COLO829 (cell line): ENCODE data around the gene SYNGR2.

ENCODE experiments used
- DNase-seq: peaks from one replicate; pipeline ENCODE4 v3.0.0; 2012; ENCODE audit warnings: low spot score

Gene SYNGR2

GRCh38 chr17:78143214-78144146 is 24.9 kb upstream of the SYNGR2 start:
- DNase-seq, result no peak

- no peak for DNase-seq
Observed at GRCh38 chr17:78144147-78144719, 24.1 kb upstream of the SYNGR2 start.

DNA sequence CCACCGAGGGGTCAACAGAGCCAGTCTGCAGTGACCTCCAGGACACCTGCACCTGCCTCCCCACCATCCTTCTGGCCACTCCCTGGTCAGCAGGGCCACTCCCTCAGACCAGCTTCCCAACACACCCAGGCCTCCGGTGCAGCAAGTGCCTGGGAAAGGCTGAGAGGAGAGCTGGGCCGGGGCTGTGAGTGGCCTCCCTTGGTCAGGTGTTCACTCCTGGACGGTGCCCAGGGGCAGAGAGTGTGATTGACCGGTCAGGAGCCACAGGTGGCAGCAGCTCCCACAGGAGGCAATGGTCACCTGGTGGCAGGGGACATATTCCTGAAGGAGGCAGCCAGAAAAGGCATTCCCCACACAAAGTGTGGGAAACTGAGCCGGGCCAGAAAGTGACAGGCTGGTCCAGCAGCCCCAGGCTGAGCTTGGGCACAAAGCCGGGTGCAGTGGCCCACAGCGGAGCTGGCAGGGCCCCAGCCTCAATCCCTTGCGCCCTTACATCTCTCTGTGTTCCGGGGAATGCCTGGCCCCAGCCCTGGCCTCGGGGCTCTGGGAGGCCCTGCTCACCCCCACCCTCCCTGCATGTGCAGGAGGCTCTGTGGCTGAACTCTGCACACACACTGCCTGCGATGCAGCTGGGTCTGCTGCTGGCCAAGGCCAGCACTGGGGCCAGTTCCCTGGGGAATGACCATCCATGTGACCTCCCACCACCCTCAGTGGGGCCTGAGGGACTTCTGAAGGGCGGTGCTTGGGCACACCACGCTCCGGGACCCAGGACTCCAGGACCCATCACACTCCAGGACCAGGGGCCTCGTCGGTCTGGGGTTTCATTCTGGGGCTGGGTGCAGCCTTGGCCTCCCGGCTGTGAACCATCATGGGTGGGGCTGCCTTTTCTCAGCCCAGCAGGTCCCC is 23.4 kb upstream of the SYNGR2 start:
- no peak for DNase-seq

DNA sequence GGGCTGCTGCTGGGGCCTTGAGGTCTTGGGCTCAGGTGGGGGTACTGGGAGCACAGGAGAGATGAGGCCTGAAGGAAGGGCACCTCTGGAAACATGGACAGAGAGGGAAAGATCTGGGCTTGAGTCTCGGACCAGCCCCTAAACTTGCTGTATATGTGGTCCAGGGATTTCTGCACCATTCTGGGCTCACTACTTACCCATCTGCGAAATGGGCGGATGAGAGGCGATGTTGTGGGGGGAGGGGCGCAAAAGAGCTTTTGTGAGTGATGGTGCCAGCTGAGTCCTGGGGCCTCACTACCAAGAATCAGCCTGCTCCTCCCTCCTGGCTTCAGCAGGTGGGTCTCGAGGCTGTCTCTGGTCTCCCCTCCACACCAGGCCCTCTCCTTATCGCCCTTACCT is 21.9 kb upstream of the SYNGR2 start:
- DNase-seq, result no peak

- no peak for DNase-seq
Observed at GRCh38 chr17:78146881-78147280, 21.5 kb upstream of the SYNGR2 start.

- DNase-seq, result no peak
Observed at GRCh38 chr17:78147315-78147998, 20.9 kb upstream of the SYNGR2 start.

DNA sequence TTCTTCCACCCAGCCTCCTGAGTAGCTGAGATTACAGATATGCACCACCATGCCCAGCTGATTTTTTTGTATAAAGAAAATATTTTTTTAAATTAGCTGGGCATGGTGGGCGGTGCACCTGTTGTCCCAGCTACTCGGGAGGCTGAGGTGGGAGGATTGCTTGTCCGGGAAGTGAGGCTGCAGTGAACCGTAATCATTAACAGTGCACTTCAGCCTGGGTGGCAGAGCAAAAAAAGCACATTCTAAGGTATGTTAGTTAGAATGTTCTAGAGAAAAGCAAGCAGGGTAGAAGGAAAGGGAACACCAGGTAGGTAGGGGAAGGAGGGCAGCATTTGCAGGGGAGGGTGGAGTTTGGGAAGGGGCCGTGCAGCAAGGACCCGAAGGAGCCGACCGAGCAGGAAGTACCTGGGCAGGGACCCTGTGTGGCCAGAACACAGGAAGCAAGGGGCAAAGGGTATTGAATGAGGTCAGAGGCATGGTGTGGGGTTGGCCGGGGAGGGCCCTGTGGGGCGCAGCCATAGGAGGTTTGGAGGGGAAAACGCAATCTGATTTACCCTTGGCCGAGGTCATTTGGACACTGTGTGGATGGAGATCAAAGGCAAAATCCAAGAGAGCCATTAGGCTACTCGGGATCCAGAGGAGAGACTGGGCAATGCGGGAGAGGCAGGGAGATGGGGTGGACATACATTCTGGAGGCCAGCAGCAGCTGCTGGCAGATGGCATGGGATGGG is 19.9 kb upstream of the SYNGR2 start:
- DNase-seq, result no peak

GRCh38 chr17:78151514-78152008 is 16.8 kb upstream of the SYNGR2 start:
- no peak for DNase-seq

GRCh38 chr17:78154903-78155811 is 13.2 kb upstream of the SYNGR2 start:
- DNase-seq, result no peak

GRCh38 chr17:78159575-78160158 is 8.7 kb upstream of the SYNGR2 start:
- DNase-seq, result no peak

DNA sequence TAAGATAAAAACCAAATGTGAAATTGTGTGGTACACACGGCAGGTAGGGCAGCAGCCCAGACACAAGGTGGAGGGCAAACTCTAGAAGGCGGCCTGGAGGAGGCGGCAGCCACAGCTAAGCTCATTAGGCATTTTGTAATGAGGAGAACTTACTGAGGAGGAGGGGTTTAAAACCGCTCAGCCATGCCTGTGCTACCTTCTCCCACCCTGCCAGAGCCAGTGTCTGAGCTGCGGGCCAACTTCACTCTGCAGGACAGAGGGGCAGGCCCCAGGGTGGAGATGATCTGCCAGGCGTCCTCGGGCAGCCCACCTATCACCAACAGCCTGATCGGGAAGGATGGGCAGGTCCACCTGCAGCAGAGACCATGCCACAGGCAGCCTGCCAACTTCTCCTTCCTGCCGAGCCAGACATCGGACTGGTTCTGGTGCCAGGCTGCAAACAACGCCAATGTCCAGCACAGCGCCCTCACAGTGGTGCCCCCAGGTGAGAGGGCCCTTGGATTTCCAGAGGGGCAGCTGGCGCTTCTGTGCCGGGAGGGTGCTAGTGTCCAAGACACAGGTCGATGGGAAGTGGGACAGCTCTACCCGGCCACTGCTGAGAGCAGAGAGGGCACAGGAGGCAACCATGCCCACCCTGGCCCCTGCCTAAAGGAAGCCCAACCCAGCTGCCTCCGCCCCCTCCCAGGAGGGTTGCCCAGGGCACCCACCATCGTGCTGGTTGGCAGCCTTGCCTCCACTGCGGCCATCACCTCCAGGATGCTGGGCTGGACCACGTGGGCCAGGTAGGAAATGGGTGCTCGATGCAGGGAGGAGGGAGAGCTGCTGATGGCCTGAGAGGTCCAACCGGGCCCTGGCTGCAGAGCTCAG is 4.3 kb upstream of the SYNGR2 start:
- DNase-seq, result no peak

DNA sequence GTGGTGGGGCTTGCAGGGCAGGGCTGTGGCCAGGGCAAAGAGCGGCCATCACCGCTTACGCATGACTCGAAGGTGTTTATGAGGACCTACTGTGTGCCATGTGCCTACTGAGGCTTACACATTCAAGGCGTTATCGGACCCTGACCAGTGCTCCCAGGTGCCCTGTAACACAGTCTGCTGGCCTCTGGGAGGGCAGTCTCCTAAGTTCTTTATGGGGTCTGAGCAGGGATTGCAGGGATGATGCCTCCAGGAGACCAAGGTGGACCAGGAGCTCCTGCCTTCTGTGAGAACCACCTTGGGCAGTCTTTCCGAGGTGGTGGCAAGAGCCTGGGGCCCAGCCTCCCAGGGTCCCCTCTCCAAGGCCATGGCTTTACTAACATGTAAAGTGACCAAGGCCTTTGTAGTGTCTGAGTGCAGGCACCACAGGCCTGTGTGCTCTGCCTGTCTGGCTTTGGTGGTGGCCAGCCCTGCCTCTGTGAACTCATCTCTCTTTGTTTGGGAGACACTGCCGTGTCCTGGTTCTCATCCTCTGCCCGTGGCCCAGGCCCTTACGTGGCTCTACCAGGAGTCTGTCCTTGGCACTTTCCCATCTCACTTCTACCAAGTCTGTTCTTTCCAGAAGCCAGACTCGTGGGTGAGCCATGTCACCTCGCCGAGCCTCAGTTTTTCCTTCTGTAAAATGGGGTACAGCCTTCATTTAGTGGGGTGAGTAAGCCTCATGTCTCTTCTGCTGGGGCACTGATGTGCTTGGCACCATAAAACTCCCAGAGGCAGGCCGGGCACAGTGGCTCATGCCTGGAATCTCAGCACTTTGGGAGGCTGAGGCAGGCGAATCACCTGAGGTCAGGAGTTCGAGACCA is 3.4 kb upstream of the SYNGR2 start:
- DNase-seq, result no peak

DNA sequence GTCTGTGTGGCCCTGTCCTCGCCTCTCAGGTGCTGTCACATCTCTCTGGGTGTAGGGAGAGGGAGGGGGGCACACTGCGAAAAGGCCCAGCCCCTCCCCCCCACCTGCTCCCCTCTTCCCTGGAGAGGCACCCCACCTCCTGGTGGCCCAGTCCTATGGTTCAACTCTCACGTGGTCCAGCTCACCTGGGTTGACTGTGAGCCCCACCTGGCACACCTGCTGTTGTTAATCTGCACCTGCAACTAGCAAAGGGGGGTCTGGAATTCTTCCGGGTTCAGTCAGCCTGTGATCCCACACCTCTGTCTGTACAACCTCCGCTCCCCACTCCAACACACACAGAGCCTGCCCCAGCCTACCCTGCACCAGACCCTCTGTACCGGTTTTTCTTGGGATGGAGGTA is 2.0 kb upstream of the SYNGR2 start:
- DNase-seq, result no peak

DNA sequence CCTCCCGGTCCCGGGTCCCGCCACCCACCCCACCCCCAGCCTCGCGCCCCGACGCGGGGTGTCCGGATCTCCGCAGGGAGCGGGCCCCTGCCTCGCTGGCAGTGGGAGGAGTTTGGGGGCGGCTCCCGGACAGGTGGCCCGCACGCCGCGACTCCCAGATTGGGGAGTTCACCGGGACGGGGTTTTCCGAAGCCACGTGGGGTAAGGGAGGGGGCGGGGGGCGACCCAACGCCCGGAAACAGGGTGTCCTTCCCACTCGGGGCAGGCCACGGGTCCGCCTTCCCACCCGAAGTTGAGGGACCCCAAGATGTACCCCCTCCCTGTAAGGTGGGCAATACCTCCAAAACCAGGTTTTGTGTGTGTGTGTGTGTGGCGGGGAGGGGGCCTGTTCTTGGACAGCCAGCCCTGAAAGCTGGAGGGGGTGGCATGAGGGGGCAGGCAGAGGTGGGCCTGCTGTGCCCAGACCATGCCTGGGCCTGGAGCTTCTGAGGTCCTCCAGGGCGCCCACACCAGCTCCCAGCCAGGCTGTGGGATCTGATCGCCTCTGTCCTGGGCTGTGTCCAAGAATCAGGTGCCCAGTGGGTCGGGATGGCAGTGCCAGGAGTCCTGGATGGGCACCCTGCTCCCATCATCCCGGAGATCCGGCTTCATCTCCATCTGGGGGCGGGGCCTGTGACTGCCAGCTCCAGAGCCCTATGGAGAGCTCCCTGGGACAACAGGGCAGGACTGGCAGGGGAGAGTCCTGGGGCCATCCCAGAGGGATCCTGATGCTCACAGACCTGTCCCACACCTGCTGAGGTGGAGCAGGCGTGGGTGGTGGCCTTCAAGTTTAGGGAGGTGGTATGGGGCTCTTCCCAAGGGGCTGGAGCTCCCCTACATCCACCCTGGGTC is 767 bp downstream of the SYNGR2 start:
- peak; percentile 67 for DNase-seq

DNA sequence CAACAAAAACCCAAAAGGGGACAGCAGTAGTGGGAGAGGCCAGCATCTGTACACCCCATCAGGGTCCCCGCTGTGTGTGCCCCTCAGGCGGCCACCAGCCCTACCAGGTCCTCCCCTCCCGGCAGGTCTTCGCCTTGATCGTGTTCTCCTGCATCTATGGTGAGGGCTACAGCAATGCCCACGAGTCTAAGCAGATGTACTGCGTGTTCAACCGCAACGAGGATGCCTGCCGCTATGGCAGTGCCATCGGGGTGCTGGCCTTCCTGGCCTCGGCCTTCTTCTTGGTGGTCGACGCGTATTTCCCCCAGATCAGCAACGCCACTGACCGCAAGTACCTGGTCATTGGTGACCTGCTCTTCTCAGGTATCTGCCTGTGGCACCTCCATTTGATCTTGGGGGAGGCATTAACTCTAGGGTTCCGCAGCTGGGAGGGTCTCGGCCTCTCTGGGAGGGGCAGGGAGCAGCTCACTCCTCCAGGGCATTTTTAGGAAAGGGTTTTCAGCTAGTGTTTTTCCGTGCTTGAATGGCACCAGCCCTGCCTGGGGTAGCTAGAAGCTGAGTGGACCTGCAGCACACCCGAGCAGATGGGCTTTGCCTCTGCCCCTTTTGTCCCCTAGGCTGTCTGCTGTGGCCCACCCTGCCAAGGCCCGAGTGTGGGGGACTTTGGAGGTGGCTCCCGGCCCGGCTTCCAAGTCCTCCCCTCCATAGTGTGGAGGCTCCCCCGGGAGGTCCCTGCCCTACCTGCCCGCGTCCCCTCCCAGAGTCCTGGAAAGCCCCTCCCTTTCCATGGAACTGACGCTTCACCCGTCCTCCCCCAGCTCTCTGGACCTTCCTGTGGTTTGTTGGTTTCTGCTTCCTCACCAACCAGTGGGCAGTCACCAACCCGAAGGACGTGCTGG is 2.6 kb downstream of the SYNGR2 start:
- no peak for DNase-seq
